ENCODE data around the gene CXorf58. TPM values are rescaled to one million over a fixed set of nuclear protein-coding genes. Genes with fewer than 3 reads are reported as not detected.

The CXorf58 gene
- total and polyA plus RNA-seq, 2 experiments from 2014 or later = 0.56 TPM; not detected in 1

GRCh38 chrX:23935106-23935505 lies 27.3 kb downstream of the CXorf58 start:
- no peaks in the 10 kb centered on the region; the same call in 1 of the 2 replicates for H3K4me1 ChIP-seq (ENCODE audit: insufficient read depth)
- H3F3A ChIP-seq (replicated peaks; ENCODE audit: low read depth) = no peaks in the 10 kb centered on the region
- no peaks in the 10 kb centered on the region for H3K9me2 ChIP-seq (ENCODE audit: insufficient read depth)
- ATAC-seq = no peak
- Mint-ChIP-seq H3K4me3 (no peak overlapping the region), H3K9me3 (no peaks in the 10 kb centered on the region), H3K27me3 (ENCODE audit: insufficient read depth, low read depth, poor library complexity) (no peaks in the 10 kb centered on the region), H3K27ac (no peak overlapping the region), H3K4me1 (peaks cover 5% of the 10 kb centered on the region; the same call in 2 of the 3 replicates), H3K36me3 (ENCODE audit: low read depth) (no peaks in the 10 kb centered on the region)
- no peak overlapping the region for H3K27ac ChIP-seq (ENCODE audit: low read depth)
- H2AFZ ChIP-seq = no peak overlapping the region
- no peaks in the 10 kb centered on the region for H3K36me3 ChIP-seq (ENCODE audit: insufficient read depth)
- no peak overlapping the region for H3K4me3 ChIP-seq
- H3K27me3 ChIP-seq (ENCODE audit: insufficient read depth) = no peaks in the 10 kb centered on the region
- TF ChIP-seq JUNB (IDR thresholded peaks at IDR 0.05; ENCODE audit: unreplicated experiment) = no peak
- no peak for TF ChIP-seq EZH2 (IDR thresholded peaks at IDR 0.05; ENCODE audit: low read depth, unreplicated experiment)
- TF ChIP-seq CREB1 (CRISPR knock-in tag; IDR thresholded peaks at IDR 0.05; ENCODE audit: low read depth) = no peak
- TF ChIP-seq ZNF462 (CRISPR knock-in tag; IDR thresholded peaks at IDR 0.05) = no peak
- no peak for TF ChIP-seq ZNF331 (CRISPR knock-in tag; IDR thresholded peaks at IDR 0.05; ENCODE audit: low read depth)
- no peak for TF ChIP-seq POLR2AphosphoS5 (IDR thresholded peaks at IDR 0.05; ENCODE audit: low read depth)
- TF ChIP-seq NANOG (IDR thresholded peaks at IDR 0.05; ENCODE audit: borderline replicate concordance) = no peak
- no peak for TF ChIP-seq ETS1 (IDR thresholded peaks at IDR 0.05)
- TF ChIP-seq EZH2phosphoT487 (IDR thresholded peaks at IDR 0.05; ENCODE audit: unreplicated experiment) = no peak
- no peak for TF ChIP-seq REST (IDR thresholded peaks at IDR 0.05; ENCODE audit: unreplicated experiment)
- no peak for TF ChIP-seq ZNF114 (CRISPR knock-in tag; IDR thresholded peaks at IDR 0.05)
- TF ChIP-seq CTCF (conservative IDR thresholded peaks at IDR 0.05; ENCODE audit: low read depth in 2 of 2) = no peak
- no peak overlapping the region for H3K4me2 ChIP-seq
- no peak for DNase-seq (ENCODE audit: low spot score)
- no peaks in the 10 kb centered on the region for H4K20me1 ChIP-seq (replicated peaks; ENCODE audit: insufficient read depth)
- H3K79me2 ChIP-seq (replicated peaks; ENCODE audit: insufficient read depth) = no peaks in the 10 kb centered on the region
